BE2C (cell line): ENCODE data around the gene CLIP4.

Source experiments
- DNase-seq: peaks from one replicate; pipeline ENCODE4 v3.0.0-alpha.2; 2020
- H3K27me3 ChIP-seq: fragments of 250-450 bp; sonication (Bioruptor Pico); 2 replicates; pipeline ENCODE4 v1.5.1; 2020; ENCODE audit warnings: mild to moderate bottlenecking
- H3K36me3 ChIP-seq: fragments of 250-450 bp; sonication (Bioruptor Pico); 2 replicates; pipeline ENCODE4 v1.5.1; 2020; ENCODE audit warnings: mild to moderate bottlenecking
- H3K4me1 ChIP-seq: fragments of 250-450 bp; sonication (Bioruptor Pico); 2 replicates; pipeline ENCODE4 v1.5.1; 2020
- H3K4me3 ChIP-seq: 2 replicates; pipeline ENCODE4 v1.5.1; 2011; ENCODE audit warnings: low read depth, low read length
- H3K9me3 ChIP-seq: fragments of 250-450 bp; sonication (Bioruptor Pico); 2 replicates; pipeline ENCODE4 v1.5.1; 2020
- TF ChIP-seq, protein P1 (sequence below): IDR thresholded peaks from 2 replicates; pipeline ENCODE4 v1.5.1; 2012; ENCODE audit warnings: mild to moderate bottlenecking, low read depth, low read length

CLIP4 gene

DNA sequence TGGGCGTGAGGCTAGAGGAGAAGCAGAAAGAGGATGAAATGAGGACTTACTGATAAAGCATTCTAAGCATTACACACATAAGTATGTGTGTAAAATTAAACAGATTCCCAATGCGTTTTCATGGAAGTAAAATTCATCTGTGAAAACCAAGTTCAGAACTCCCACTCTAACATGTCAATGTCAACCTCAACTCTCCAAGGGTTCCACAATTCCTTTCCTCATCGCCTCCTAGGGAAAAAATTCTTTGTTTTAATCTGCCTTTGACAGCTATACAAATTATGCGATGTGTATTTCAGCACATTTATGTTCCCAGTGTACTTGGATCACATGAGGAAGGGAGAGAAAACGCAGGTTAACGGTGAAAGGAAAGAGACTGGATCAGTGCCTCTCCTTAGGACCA, 76.6 kb downstream of the CLIP4 start:
- TF ChIP-seq, protein P1, sequence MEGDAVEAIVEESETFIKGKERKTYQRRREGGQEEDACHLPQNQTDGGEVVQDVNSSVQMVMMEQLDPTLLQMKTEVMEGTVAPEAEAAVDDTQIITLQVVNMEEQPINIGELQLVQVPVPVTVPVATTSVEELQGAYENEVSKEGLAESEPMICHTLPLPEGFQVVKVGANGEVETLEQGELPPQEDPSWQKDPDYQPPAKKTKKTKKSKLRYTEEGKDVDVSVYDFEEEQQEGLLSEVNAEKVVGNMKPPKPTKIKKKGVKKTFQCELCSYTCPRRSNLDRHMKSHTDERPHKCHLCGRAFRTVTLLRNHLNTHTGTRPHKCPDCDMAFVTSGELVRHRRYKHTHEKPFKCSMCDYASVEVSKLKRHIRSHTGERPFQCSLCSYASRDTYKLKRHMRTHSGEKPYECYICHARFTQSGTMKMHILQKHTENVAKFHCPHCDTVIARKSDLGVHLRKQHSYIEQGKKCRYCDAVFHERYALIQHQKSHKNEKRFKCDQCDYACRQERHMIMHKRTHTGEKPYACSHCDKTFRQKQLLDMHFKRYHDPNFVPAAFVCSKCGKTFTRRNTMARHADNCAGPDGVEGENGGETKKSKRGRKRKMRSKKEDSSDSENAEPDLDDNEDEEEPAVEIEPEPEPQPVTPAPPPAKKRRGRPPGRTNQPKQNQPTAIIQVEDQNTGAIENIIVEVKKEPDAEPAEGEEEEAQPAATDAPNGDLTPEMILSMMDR: no peak
- no peak for DNase-seq
- Histone ChIP-seq H3K9me3 (no peaks in the 10 kb centered on the region), H3K4me3 (no peak overlapping the region), H3K27me3 (no peaks in the 10 kb centered on the region), H3K36me3 (no peaks in the 10 kb centered on the region), H3K4me1 (peaks cover 3% of the 10 kb centered on the region)

DNA sequence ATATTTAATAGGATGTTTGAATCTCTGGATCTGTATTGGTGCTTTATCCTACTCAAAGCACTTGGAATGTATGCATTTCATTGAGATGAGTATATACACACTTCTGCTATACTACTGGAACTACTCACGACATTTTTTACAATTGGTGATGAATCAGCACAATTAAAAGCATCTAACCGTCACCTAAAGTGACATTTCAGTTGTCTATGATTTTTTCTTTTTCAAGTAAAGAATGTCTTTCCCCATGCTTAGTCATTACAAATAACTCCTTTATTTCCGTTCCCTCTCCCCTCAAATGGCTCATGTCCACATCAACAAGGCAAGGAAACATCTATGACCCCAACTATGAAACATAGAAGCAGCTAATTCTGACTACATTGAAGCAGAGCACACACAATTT, 77.3 kb downstream of the CLIP4 start:
- DNase-seq: no peak
- Histone ChIP-seq H3K36me3 (no peaks in the 10 kb centered on the region), H3K4me3 (no peak overlapping the region), H3K9me3 (no peaks in the 10 kb centered on the region), H3K4me1 (peaks cover 10% of the 10 kb centered on the region), H3K27me3 (no peaks in the 10 kb centered on the region)
- TF ChIP-seq, protein P1: no peak

DNA sequence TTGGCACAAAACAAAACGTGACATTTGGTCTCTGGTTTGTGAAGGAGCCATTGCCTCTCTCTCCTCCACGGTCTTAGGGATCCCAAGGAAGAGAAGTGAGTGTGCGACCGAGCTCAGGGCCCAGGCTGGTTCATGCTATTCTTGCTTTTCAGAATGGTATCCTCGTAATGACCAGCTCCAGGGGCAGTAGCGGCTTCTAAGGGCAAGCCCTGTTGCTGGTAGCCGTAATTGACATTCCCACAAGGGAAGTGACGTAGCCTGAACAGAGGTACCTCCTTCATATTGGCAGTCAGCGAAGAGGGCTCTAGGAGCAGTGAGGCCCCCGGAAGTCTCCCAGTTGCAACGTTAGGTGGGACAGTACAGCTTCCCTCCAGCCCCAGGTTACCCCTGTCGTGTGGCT, 77.9 kb downstream of the CLIP4 start:
- Histone ChIP-seq H3K9me3 (no peaks in the 10 kb centered on the region), H3K36me3 (no peaks in the 10 kb centered on the region), H3K4me3 (no peak overlapping the region), H3K4me1 (peaks cover 11% of the 10 kb centered on the region), H3K27me3 (no peaks in the 10 kb centered on the region)
- DNase-seq: no peak
- TF ChIP-seq, protein P1: no peak

DNA sequence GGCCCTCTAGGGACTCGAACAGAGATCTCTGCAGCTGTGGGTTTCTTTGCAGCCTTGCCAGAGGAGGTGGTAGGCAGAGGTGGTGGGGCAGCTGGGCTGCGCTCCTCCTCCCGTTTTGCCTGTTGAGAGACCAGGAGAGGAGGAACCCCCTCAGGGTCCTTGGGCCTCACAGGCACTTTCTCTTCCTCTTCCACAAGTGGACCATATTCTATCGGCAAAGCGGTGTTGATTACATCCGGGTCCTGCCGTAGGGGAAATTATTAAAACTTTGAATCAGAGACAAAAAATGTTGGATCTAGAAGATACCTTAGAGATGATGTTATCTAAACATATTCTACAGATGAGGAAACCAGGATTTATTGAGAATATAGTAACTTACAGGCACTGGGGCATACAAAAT, 78.5 kb downstream of the CLIP4 start:
- Histone ChIP-seq H3K4me3 (no peak overlapping the region), H3K4me1 (peaks cover 11% of the 10 kb centered on the region), H3K27me3 (no peaks in the 10 kb centered on the region), H3K36me3 (no peaks in the 10 kb centered on the region), H3K9me3 (no peaks in the 10 kb centered on the region)
- TF ChIP-seq, protein P1: no peak
- no peak for DNase-seq

DNA sequence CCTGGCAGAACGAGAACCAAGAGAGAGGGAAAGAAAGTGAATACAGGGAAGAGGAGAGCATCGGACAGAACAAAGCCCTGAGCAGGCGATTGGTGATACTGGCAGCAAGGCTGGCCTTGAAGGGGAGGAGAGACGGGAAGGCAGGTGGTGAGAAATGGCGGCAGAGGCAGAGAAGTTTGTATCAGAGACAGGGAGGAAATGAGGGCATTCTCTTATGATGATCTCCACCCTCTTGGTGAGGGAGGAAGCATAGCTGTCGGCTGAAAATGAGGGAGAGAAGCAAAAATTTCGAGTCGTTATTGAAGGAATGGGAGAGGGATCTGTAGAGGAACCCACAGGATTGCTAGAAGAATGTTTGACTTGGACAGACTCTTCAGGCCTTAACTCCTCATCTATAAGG, 80.6 kb downstream of the CLIP4 start:
- no peaks in the 10 kb centered on the region for H3K36me3 ChIP-seq
- H3K9me3 ChIP-seq: no peaks in the 10 kb centered on the region
- H3K4me3 ChIP-seq: no peak overlapping the region
- DNase-seq: no peak
- H3K4me1 ChIP-seq: peaks cover 11% of the 10 kb centered on the region
- TF ChIP-seq, protein P1: no peak
- no peaks in the 10 kb centered on the region for H3K27me3 ChIP-seq

DNA sequence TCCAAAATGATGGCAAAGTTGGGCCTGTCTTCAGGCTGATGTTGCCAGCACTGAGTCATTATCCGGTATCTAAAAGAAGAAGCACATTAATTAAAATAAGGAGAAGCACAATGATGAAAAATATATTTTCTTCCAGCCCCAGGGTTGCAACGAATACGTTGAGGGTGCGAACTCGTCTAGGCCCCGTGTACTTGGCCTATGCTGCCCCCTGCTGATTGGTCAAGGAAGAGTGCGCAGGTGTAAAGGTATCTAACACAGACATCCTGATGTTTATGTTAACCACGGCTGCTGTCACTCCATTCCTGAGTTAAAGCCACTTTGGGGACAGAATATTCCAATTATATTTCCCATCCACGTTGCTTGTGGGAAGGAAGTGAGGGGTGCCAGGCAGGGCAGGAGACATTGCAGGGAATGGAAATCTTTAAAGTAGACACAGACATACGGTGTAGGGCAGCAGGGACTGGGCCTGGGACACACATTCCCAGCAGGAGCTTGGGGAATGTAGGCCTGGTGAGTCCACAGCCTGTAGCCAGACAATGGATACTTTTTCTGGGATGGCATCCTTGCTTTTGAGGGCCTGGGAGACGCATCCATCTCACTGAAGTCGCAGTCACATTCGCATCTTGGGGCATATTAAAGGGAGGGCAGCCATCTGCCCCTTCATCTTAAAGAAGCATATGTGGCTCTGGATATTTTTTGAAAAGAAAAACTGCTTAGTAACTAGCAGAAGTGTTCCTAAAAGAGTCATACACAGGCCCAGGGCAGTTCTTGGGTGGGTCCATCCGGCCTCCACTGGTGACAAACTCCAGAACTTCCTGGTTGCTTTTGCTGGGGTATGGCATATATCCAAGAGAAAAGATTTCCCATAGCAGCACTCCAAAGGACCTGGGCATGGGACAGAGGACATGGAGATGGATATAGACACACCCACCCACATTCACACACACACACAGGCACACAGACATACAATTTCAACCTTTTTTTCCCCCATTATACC, 81.9 kb downstream of the CLIP4 start:
- Histone ChIP-seq H3K27me3 (no peaks in the 10 kb centered on the region), H3K4me3 (no peak overlapping the region), H3K9me3 (no peaks in the 10 kb centered on the region), H3K4me1 (peaks cover 14% of the 10 kb centered on the region), H3K36me3 (no peaks in the 10 kb centered on the region)
- peak; percentile 83 for DNase-seq
- TF ChIP-seq, protein P1: peak; percentile 95
